Stimulated activated CD4-positive, alpha-beta T cell treated with anti-CD3 and anti-CD28 coated beads, Interleukin-12 subunit alpha, Interleukin-12 subunit beta, amount 100 ng/mL, for 48 hours (primary cell): Measurements from ENCODE around the gene HCRT.
"Not testable (repeated sequence)": the region's sequence is repeated elsewhere in the genome, so short reads cannot be mapped to it uniquely, and the experiment has no call there.

Source experiments
- DNase-seq, 3 donors: peaks; one replicate each; pipeline ENCODE4 v3.0.0-alpha.2; 2020; ENCODE audit warnings: low read depth in 2 of 3, low spot score in 1 of 3

Gene HCRT, protein sequence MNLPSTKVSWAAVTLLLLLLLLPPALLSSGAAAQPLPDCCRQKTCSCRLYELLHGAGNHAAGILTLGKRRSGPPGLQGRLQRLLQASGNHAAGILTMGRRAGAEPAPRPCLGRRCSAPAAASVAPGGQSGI

DNA sequence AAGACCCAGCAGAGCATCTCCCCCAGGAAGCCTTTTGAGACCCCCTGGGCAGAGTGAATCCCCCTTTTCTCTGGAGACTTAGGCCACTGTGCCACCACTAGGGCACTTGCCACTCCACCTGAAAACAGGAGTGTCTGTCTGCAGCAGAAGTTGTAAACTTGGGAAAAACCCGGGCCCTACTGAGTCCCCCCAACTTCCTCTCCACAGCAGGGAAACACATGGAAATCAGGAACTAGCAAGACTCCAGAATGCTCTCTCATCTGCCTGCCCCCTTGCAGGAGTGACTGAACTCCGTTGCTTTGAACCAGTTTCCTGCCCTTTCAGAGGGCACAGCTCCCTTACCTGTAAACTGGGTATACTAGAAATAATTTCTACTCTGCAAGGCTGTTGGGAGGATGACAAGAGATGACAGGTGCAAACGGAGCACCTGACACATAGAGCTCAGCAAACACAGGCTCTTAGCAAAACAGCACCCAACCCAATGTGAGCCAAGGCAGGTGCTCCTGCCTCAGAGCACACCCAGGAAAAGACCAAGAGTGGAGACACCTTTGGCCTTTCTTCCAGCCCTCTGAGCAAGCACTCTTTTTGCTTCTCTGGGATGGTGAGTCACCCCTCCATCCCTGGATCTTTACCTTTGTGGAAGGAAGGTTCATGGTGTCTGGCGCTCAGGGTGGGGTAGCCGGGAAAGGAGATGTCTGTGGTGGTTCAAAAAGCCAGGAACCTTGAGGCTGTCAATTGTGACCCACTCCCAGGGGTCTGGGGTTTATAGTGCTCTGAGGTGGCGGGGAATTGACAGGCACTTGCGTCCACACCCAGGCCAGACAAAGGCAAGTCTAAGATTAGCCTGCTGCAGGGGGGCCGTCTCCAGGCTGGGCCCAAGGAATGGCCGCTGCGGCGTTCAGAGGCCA lies at the start of gene HCRT:
TSS of gene HCRT (minus strand) at position 740 of the 908 bp plus-strand sequence. CDS start at position 653, 87 bp downstream.
- DNase-seq, result no peak

GRCh38 chr17:42233994-42234393 lies 48.7 kb upstream of the HCRT start:
- DNase-seq, result no peak

DNA sequence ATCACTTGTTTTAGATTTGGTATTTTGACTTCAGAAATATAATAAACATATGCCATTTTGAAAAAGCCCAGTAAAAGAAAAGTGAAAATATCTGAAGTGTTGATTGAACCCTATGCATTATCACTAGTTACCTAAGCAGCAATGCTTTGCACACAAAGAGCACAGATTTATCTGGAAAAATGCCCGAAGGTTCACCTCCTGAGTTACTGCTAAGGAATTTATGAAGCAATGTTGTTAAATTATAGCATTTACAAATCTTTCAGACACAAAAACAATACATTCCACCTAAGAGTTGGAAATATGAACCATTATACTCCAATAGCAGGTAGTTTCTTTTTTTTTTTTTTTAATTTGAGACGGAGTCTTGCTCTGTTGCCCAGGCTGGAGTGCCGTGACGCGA lies 47.9 kb upstream of the HCRT start:
- no peak for DNase-seq

- DNase-seq, result no peak
Observed at GRCh38 chr17:42230225-42230624, 45.0 kb upstream of the HCRT start.

DNA sequence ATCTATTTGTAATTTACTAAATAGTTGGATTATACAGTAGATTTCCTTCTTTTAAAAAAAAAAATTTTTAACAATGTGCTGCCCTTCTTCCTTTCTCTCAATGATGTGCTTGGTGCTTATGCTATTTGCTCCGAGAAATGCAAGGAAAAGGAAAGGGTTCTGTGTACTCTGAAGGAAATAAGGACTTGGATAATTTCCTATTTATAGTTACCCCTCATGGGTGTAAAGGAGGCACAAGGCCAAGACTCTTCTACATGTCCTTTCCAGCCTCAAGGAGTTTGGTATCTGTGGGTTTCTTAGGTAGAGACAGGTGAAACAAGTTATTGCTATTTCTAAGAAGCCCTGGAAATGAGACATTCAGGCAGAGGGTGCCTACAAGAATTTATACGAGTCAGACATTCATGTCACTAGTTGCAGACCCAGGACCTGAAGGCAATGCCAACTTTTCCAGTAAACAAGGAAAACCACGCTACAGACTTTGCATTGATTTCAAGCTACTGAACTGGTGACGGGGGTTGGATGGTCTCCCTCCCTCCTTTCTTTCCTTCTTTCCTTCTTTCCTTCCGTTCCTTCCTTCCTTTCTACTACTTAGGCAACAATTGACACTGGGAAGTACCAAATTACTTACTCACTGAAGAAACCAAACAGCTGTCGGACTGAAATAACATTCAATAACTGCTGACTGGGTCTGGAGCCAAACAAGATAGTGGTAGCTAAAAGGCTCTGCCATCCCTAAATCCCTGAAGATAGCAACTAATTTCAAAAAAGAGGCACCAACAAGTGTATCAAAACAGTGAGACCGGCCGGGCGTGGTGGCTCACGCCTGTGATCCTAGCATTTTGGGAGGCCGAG lies 42.8 kb upstream of the HCRT start:
- no peak for DNase-seq

DNA sequence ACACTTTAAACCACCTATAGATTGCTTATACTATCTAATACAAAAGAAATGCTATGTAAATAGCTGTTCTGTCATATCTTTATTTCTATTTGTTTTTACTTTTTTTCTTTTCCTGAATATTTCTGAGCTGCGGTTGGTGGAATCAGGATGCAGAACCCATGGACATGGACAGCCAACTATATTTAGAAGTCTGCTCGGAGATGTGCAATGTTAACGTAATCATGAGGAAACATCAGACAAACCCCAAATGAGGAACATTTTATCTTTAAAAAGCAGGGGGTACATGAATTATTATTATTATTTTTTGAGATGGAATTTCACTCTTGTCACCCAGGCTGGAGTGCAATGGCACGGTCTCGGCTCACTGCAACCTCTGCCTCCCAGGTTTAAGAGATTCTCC lies 40.4 kb upstream of the HCRT start:
- DNase-seq, result no peak

GRCh38 chr17:42224651-42225050 lies 39.4 kb upstream of the HCRT start:
- no peak for DNase-seq

DNA sequence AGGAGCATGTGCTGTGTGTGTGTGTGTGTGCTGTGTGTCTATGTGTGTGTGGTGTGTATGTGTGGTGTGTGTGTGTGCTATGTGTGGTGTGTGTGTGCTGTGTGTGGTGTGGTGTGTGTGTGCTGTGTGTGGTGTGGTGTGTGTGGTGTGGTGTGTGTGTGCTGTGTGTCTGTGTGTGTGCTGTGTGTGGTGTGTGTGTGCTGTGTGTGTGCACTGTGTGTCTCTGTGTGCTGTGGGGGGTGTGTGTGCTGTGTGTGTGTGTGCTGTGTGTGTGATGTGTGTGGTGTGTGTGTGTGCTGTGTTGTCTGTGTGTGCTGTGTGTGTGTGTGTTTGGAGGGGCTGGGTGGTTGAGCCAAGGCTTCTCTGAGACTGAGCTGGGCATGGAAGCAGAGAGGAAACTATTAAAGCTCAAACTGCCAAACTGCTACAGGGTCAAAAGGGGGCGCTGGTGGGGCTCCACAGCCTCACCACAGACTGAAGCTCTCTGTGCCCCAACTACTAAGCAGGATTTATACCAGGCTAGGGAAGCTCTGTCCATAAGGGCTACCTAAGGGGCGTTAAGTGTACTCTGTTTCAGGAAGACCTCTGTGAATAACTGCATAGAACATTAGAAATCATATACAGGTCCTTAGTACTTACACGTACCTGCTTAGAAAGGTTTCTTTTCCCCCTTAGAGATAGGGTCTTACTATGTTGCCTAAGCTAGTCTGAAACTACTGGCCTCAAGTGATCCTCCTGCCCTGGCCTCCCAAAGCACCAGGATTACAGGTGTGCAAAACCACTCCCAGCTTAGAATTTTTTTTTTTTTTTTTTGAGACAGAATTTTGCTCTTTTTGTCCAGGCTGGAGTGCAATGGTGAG lies 36.9 kb upstream of the HCRT start:
- DNase-seq, result peak; percentile 33 to 49 (median 38)

DNA sequence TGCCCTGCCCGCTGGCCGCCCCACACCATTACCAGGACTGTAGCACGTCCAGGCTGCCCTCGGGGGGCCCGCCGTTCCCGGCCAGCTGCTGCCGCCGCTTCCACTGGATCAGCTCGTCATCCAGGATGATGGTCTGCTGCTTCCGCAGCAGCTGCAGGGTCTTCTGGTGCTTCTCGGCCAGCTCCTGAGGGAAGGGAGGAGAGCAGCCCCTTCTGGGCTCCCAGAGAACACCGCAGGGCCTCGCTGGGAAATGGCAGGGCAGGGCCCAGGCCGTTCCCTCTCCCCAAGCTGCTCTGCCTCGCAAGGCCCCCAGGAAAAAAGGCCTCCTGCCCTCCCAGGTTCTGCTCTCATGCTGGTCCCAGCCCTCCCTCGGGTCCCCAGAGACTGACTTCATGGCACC lies 34.0 kb upstream of the HCRT start:
- DNase-seq, result not testable (repeated sequence)

DNA sequence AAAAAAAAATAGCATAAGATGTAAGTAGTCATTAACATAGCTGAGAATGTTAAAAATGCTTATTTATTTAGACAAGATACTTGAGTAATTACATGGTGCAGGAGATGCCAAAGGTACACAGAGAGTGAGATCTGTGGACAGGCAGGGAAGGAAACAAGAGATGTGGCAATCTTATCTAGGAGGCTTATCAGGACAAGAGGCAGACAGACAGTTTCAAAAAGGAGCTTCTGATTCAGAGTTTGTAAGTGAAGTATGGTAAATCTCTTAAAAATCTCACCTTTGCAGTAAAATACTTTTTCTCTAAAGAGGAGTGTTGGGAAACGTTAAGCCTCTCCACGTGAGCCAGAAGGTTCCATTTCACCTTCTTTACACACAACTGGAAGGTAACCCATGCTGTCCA lies 28.9 kb upstream of the HCRT start:
- no peak for DNase-seq

DNA sequence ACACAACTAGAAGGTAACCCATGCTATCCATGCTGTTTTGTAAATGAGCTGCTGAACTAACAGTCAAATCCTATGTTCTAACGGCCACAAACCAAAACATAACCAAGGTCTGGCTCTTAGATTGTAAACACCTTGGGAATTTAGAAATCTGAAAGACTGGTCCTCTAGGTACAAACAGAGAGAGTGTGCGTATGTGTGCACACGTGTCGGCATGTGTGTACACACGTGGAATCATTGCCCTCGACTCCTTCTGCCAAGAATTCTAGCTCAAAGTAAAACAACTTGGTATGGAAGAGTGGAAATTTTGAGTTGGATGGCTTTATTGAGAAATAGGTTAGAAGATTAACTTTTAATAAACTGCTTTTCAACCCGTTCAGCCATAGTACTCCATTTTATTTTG lies 27.1 kb upstream of the HCRT start:
- DNase-seq, result no peak

DNA sequence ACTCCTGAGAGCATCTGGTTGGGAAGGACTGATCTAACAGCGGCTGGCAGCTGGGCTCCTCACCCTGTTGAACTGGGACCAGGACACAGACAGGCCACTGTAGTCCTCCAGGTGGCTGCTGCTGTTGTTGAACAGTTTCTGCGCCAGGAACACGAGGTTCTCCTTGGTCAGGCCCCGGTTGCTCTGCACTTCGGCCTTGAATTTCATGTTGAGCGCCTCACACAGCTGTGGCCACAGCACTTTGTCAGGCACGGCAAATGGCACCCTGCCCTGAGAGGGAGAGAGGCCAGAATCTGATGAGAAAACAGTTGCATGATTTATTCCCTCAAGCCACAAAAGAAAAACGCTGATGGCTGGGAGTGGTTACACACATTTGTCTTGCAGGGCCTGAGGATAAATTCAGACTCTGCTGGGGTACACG lies 26.7 kb upstream of the HCRT start:
- DNase-seq, result not testable (repeated sequence)

- no peak for DNase-seq
Observed at GRCh38 chr17:42210046-42210445, 24.8 kb upstream of the HCRT start.

DNA sequence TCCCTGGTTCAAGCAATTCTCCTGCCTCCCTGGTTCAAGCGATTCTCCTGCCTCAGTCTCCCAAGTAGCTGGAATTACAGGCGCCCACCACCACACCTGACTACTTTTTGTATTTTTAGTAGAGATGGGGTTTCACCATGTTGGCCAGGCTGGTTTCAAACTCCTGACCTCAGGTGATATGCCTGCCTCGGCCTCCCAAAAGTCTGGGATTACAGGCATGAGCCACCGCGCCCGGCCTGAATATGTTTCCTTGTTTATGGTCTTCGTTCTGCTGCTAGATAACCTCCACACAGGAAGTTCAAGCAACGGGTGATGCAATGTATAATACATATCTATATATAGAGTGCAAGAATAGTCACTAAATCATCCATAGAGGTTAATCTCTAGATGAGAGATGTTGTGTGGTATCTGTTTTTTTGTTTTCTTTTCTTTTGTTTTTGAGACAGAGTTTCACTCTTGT lies 20.9 kb upstream of the HCRT start:
- not testable (repeated sequence) for DNase-seq

DNA sequence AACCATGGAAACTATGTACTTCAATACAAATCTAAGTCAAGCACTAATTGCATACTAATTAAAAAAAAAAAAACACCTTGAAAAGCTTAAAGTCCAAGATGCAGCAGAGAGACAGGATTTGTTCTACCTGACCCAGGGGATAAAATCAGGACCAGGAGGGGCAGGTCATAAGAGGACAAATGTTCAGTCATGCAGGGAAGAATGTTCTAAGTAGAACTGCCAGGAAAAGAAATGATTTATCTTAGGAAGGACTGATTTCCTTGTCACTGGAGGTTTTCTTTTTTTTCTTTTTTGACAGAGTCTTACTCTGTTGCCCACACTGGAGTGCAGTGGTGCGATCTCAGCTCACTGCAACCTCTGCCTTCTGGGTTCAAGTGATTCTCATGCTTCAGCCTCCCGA lies 18.1 kb upstream of the HCRT start:
- no peak for DNase-seq

DNA sequence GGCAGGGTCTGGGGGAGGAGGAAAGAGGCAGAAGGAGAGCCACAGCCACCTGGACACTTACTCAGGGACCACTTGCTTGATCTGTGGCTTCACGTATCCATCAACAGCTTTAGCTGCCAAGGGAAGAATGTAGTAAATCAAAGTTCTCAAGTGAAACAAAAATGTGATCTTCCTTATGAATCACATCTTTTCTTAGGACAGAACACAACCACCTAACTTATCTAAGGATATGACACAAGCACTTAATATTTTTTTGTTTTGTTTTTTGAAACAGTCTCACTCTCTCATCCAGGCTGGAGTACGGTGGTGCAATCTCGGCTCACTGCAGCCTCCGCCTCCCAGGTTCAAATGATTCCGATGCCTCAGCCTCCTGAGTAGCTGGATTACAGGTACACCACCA lies 17.4 kb upstream of the HCRT start:
- DNase-seq, result no peak

DNA sequence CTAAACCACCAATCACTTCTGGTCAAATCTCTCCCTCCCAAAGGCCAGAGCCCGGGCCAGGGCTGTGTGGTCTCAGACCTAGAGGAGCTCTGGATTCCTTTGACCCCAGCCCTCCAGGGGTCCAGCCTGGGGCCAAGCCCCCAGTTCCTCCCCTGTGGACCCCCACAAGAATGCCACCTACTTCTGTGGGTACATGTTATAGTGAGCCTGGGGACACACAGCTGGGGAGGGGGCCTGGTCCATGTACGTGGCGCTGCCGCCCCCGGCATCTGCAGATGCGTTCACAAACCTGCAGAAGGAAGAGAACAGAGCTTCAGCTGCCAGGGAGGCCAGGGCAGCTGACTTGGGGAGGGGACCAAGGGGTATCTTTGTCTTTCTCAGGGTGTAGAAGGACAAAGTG lies 16.9 kb upstream of the HCRT start:
- DNase-seq, result no peak

- DNase-seq, result no peak
Observed at GRCh38 chr17:42201458-42201772, 16.2 kb upstream of the HCRT start.

DNA sequence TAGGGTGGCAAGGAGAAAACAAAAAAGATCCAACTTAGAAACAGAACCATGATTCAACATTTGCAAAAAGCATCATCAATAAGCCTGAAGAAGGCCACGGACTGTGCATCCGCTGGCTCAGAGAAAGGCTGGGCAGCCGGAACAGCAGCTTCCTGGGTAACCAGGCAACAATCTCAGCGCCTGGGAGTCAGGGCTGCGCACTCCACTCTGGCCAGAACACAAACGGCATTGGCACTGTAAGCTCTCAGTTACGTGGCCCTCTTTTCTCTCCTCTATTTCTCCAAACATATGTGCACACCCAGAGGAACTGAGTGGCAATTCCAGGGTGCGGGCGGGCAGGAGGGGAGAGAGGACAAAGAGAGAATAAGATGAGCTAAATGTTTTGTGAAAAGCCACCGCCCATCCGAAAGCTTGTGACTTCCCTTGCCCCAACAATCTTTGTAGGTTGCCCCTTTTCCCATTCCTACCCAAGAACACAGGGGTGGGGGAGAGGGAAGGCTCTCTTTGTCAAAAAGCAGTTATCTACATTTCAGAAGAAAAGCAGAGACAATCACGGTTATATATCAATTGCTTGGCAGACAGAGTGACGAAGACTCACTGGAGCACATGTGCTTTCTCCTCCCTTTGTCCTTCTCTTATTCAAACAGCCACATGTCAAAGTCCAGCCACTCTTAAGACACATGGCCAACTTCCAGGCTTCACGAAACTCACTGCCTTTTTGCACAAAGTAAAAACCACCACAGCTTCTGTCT lies 15.6 kb upstream of the HCRT start:
- DNase-seq, result no peak

DNA sequence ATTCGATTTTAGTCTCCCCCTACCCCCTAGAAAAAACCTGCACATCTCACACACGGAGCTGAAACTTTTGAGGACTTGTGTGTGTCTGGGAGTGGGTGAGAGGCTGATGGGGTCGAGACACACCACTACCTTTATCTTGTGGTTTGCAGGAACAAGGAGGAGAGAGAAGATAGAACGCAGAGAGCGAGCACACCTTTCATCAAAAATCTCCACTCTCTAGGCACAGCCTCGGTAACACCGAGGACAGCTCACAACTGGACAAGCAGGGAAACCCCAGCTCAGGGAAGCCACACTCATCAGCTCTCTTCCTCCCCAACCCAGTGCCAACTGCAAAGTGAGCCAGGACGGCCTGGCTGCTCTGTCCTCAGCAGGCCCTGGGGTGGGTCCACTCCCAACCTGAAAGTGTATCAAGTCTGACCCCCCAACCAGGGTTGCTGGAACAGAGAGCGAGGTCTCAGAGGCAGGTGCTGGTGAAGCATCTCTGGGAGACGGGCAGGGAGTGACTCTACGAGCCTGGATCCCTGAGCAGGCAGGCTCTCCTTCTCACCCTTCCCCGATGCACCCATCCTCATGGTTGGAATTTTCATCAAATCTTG lies 14.3 kb upstream of the HCRT start:
- no peak for DNase-seq
